K562 (cell line): ENCODE results near the gene ASB10. TPM values are rescaled to one million over a fixed set of nuclear protein-coding genes. Genes with fewer than 3 reads are reported as not detected.
A peak's percentile ranks its signal among the peaks of the same experiment; 100 is the strongest.

ENCODE experiments used
- POU5F1 ChIP-seq: fragments of 150-350 bp; IDR thresholded peaks from 2 replicates; pipeline ENCODE4 v1.6.1; 2014; ENCODE audit warnings: borderline replicate concordance, low read length, low read depth, mild to moderate bottlenecking; ENCODE audit not compliant: partially characterized antibody
- polyA plus RNA-seq, 8 experiments: library from polyadenylated mRNA; depleted of rRNA in 4 of 8; stranded (reverse) in 5 of 8; unstranded in 3 of 8; fragments of >200 nt; fragmentation: Nextera tagmentation in 2 of 8; fragmentation: Illumina TruSeq in 1 of 8; extraction: Ambion mirVana in 2 of 8; extraction: Trizol in 1 of 8; gene quantifications; 2 replicates each; pipeline versions ENCODE4 v1.2.1 to v1.2.3, GENCODE V29; 2011 to 2014; ENCODE audit warnings: inconsistent platforms in 1 of 8, missing spikeins in 1 of 8
- total RNA-seq, 7 experiments: library from RNA; depleted of rRNA in 6 of 7; stranded (reverse); fragments of >200 nt in 6 of 7; fragmentation: Illumina TruSeq in 2 of 7; extraction: Trizol in 2 of 7; gene quantifications; 2 replicates each; pipeline versions ENCODE4 v1.2.1 to v1.2.3, GENCODE V29; 2011 to 2021; ENCODE audit warnings: low replicate concordance in 1 of 7
- TF ChIP-seq, protein P1 (sequence below): sonication (generic); formaldehyde crosslinking; IDR thresholded peaks from 2 replicates; pipeline ENCODE4 v1.8.0; 2022; ENCODE audit warnings: mild to moderate bottlenecking, missing genetic modification reagents
- TF ChIP-seq, protein P2 (sequence below), 2 experiments: fragments of 450-650 bp in 1 of 2; sonication (generic) in 1 of 2; formaldehyde crosslinking in 1 of 2; IDR thresholded peaks; 2 replicates each; pipeline versions ENCODE4 v1.7.1 to v1.9.0; 2016 to 2022; ENCODE audit warnings: inconsistent platforms in 1 of 2, mild to moderate bottlenecking in 1 of 2, missing genetic modification reagents in 1 of 2

Gene ASB10
- total and polyA plus RNA-seq, 9 of the 15 experiments (the other 6 are each of a cell fraction or from before 2014, with no cell fraction given): not detected

DNA sequence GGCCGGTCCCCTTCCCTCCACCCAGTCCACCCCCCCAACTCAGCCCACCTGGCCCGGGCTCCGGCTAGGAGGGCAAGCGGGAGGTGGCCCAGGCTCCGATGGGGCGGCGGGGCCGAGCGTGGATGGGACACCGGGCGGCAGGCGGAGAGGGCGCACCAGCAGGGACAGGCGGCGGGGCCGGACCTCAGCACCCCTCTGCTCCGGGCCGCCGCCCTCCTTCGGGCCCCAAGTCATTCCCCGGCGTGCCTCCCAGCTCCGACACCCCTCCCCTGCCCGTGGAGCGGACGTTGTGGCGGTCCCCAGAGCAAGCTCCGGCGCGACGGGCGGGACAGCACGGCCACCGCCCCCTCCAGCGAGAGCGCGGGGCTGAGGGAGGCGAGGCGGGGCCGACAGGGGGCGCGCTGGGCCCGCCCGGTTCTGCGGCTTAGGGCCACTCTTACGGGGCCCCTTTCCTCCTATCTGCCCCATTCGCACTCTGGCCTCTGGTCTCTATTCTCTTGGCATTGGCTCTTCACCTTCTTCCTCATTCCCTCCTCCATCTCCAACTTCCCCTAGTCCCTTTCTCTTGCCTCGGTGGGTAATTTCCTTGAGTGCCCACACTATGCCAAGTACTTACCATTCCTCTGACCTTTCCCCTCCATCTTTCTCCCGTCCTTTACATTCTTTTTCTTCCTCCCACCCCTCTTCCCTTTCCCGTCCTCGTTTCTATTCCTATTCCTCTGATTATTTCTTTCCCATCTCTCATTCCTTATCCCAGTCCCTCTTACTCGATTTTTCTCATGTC, 18.9 kb downstream of the ASB10 start (continued):
- TF ChIP-seq, protein P1, sequence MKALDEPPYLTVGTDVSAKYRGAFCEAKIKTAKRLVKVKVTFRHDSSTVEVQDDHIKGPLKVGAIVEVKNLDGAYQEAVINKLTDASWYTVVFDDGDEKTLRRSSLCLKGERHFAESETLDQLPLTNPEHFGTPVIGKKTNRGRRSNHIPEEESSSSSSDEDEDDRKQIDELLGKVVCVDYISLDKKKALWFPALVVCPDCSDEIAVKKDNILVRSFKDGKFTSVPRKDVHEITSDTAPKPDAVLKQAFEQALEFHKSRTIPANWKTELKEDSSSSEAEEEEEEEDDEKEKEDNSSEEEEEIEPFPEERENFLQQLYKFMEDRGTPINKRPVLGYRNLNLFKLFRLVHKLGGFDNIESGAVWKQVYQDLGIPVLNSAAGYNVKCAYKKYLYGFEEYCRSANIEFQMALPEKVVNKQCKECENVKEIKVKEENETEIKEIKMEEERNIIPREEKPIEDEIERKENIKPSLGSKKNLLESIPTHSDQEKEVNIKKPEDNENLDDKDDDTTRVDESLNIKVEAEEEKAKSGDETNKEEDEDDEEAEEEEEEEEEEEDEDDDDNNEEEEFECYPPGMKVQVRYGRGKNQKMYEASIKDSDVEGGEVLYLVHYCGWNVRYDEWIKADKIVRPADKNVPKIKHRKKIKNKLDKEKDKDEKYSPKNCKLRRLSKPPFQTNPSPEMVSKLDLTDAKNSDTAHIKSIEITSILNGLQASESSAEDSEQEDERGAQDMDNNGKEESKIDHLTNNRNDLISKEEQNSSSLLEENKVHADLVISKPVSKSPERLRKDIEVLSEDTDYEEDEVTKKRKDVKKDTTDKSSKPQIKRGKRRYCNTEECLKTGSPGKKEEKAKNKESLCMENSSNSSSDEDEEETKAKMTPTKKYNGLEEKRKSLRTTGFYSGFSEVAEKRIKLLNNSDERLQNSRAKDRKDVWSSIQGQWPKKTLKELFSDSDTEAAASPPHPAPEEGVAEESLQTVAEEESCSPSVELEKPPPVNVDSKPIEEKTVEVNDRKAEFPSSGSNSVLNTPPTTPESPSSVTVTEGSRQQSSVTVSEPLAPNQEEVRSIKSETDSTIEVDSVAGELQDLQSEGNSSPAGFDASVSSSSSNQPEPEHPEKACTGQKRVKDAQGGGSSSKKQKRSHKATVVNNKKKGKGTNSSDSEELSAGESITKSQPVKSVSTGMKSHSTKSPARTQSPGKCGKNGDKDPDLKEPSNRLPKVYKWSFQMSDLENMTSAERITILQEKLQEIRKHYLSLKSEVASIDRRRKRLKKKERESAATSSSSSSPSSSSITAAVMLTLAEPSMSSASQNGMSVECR (CRISPR knock-in tag): no peak
- no peak for TF ChIP-seq POU5F1
- TF ChIP-seq, protein P2, sequence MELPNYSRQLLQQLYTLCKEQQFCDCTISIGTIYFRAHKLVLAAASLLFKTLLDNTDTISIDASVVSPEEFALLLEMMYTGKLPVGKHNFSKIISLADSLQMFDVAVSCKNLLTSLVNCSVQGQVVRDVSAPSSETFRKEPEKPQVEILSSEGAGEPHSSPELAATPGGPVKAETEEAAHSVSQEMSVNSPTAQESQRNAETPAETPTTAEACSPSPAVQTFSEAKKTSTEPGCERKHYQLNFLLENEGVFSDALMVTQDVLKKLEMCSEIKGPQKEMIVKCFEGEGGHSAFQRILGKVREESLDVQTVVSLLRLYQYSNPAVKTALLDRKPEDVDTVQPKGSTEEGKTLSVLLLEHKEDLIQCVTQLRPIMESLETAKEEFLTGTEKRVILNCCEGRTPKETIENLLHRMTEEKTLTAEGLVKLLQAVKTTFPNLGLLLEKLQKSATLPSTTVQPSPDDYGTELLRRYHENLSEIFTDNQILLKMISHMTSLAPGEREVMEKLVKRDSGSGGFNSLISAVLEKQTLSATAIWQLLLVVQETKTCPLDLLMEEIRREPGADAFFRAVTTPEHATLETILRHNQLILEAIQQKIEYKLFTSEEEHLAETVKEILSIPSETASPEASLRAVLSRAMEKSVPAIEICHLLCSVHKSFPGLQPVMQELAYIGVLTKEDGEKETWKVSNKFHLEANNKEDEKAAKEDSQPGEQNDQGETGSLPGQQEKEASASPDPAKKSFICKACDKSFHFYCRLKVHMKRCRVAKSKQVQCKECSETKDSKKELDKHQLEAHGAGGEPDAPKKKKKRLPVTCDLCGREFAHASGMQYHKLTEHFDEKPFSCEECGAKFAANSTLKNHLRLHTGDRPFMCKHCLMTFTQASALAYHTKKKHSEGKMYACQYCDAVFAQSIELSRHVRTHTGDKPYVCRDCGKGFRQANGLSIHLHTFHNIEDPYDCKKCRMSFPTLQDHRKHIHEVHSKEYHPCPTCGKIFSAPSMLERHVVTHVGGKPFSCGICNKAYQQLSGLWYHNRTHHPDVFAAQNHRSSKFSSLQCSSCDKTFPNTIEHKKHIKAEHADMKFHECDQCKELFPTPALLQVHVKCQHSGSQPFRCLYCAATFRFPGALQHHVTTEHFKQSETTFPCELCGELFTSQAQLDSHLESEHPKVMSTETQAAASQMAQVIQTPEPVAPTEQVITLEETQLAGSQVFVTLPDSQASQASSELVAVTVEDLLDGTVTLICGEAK (IDR thresholded peaks at IDR 0.05): 0 out of 2 replicates have a peak, but pooled peaks have one; percentile 36
- TF ChIP-seq, protein P2 (CRISPR knock-in tag; IDR thresholded peaks at IDR 0.05): no peak
